Neural cell (in vitro differentiated cells): ENCODE data around the gene ZNF736. TPM values are rescaled to one million over a fixed set of nuclear protein-coding genes. Genes with fewer than 3 reads are reported as not detected.
"Not testable (repeated sequence)": the region's sequence is repeated elsewhere in the genome, so short reads cannot be mapped to it uniquely, and the experiment has no call there.

Experiments used
- H2AFZ ChIP-seq: fragments of 200-600, 300-800 bp; sonication (generic), shearing (Covaris generic); 2 replicates; pipeline ENCODE4 v1.6.0; 2014; ENCODE audit warnings: low read depth, mild to moderate bottlenecking, antibody characterized with exemption, low read length, moderate library complexity
- H3F3A ChIP-seq: fragments of 200-600 bp; shearing (Covaris generic); 2 replicates; pipeline ENCODE4 v1.6.1; 2016; ENCODE audit warnings: mild to moderate bottlenecking, moderate library complexity, mixed read lengths, antibody characterized with exemption, low read length; ENCODE audit not compliant: insufficient read depth, poor library complexity, severe bottlenecking
- H3K27ac ChIP-seq: fragments of 200-600, 300-800 bp; sonication (generic), shearing (Covaris generic); 2 replicates; pipeline ENCODE4 v1.5.1; 2014; ENCODE audit warnings: mild to moderate bottlenecking, low read length, moderate library complexity
- H3K27me3 ChIP-seq: fragments of 300-800, 200-600 bp; sonication (generic), shearing (Covaris generic); 2 replicates; pipeline ENCODE4 v1.6.0; 2014; ENCODE audit warnings: mild to moderate bottlenecking, low read depth, low read length, moderate library complexity; ENCODE audit not compliant: insufficient read depth
- H3K36me3 ChIP-seq: fragments of 300-800, 200-600 bp; sonication (generic), shearing (Covaris generic); 2 replicates; pipeline ENCODE4 v1.5.1; 2014; ENCODE audit warnings: mild to moderate bottlenecking, antibody characterized with exemption, low read length, moderate library complexity; ENCODE audit not compliant: insufficient read depth
- H3K4me2 ChIP-seq: fragments of 300-800, 200-600 bp; sonication (generic), shearing (Covaris generic); 2 replicates; pipeline ENCODE4 v1.6.0; 2014; ENCODE audit warnings: mild to moderate bottlenecking, low read length
- H3K4me3 ChIP-seq: fragments of 300-800, 200-600 bp; sonication (generic), shearing (Covaris generic); 2 replicates; pipeline ENCODE4 v1.5.1; 2014; ENCODE audit warnings: mild to moderate bottlenecking, low read length, moderate library complexity
- H3K79me2 ChIP-seq: fragments of 200-600 bp; shearing (Covaris generic); replicated peaks from 2 replicates; pipeline ENCODE4 v1.6.0; 2014; ENCODE audit warnings: mild to moderate bottlenecking, low read length, moderate library complexity; ENCODE audit not compliant: insufficient read depth
- H3K9ac ChIP-seq: fragments of 300-800, 200-600 bp; sonication (generic), shearing (Covaris generic); 2 replicates; pipeline ENCODE4 v1.6.1; 2016; ENCODE audit warnings: mild to moderate bottlenecking, low read length, mixed read lengths
- H3K9me2 ChIP-seq: fragments of 200-600 bp; shearing (Covaris generic); 2 replicates; pipeline ENCODE4 v1.6.1; 2016; ENCODE audit warnings: mild to moderate bottlenecking, low read length, mixed read lengths; ENCODE audit not compliant: insufficient read depth
- H3K9me3 ChIP-seq: fragments of 200-600, 300-800 bp; sonication (generic), shearing (Covaris generic); 2 replicates; pipeline ENCODE4 v1.6.1; 2016; ENCODE audit warnings: mild to moderate bottlenecking, mixed run types, low read length, moderate library complexity, mixed read lengths
- H4K20me1 ChIP-seq: fragments of 200-600 bp; shearing (Covaris generic); 2 replicates; pipeline ENCODE4 v1.6.1; 2016; ENCODE audit warnings: mild to moderate bottlenecking, mixed run types; ENCODE audit not compliant: insufficient read depth
- EP300 ChIP-seq: fragments of 450-650 bp; conservative IDR thresholded peaks from 2 replicates; pipeline ENCODE4 v1.6.1; 2014; ENCODE audit warnings: antibody characterized with exemption, mild to moderate bottlenecking, moderate library complexity; ENCODE audit not compliant: poor library complexity, severe bottlenecking
- EZH2 ChIP-seq: fragments of 200-600, 300-800 bp; shearing (Covaris generic), sonication (generic); IDR thresholded peaks from 2 replicates; pipeline ENCODE4 v1.6.1; 2014; ENCODE audit warnings: antibody characterized with exemption, low read length, borderline replicate concordance, mild to moderate bottlenecking; ENCODE audit not compliant: insufficient read depth, poor library complexity, severe bottlenecking
- MXI1 ChIP-seq: fragments of 450-650 bp; conservative IDR thresholded peaks from 2 replicates; pipeline ENCODE4 v1.6.1; 2014; ENCODE audit warnings: antibody characterized with exemption, mild to moderate bottlenecking; ENCODE audit not compliant: poor library complexity, severe bottlenecking
- POLR2AphosphoS5 ChIP-seq: IDR thresholded peaks from 2 replicates; pipeline ENCODE4 v1.6.1; 2012
- RAD21 ChIP-seq: fragments of 450-650 bp; conservative IDR thresholded peaks from 2 replicates; pipeline ENCODE4 v1.6.1; 2014; ENCODE audit warnings: antibody characterized with exemption, mild to moderate bottlenecking, moderate library complexity
- SMC3 ChIP-seq: fragments of 450-650 bp; conservative IDR thresholded peaks from 2 replicates; pipeline ENCODE4 v1.6.1; 2014; ENCODE audit warnings: antibody characterized with exemption, mild to moderate bottlenecking, moderate library complexity; ENCODE audit not compliant: poor library complexity
- TAF1 ChIP-seq: IDR thresholded peaks from 2 replicates; pipeline ENCODE4 v1.6.1; 2012; ENCODE audit warnings: low read depth
- polyA plus RNA-seq: library from polyadenylated mRNA; depleted of rRNA; stranded (reverse); fragments of >200 nt; gene quantifications from 2 replicates; pipeline ENCODE4 v1.2.3, GENCODE V29; 2014
- TF ChIP-seq, protein P1 (sequence below): IDR thresholded peaks from 2 replicates; pipeline ENCODE4 v1.6.1; 2012; ENCODE audit warnings: borderline replicate concordance
- TF ChIP-seq, protein P2 (sequence below): fragments of 450-650 bp; IDR thresholded peaks from 2 replicates; pipeline ENCODE4 v1.5.1; 2014; ENCODE audit warnings: antibody characterized with exemption, mild to moderate bottlenecking, moderate library complexity; ENCODE audit not compliant: poor library complexity, severe bottlenecking

ZNF736 gene
- polyA plus RNA-seq, 1 donor from 2014 or later = 1.7 TPM

DNA sequence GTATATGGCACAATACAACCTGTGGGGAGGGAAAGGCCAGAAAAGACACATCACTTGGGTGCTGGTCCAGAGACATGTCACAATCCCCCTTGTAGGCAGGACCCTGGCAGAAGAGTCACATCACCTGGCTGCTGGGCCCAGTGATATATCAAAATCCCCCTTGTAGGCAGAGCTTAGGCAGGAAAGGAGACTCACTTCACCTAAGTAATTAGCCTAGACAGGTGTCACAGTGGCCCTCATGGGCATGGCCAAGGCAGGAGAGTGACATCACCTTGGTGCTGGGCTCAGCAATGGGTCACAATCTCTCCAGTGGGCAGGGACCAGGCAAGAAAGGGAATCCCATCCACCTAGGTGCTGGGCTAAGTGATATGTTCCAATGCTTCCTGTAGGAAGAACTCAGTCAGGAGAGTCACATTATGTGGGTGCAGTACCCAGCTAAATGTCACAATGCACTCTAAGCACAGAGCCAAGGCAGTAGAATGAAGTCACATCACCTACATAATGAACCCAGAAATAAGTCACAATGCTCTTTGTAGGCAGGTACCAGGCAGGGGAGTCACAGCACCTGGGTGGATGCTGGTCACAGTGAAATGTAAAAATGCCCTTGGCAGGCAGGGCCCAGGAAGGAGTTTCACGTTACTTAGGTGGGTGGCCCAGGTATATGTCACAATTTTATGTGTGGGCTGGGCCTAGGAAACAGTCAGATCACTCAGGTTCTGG lies 18.9 kb upstream of the ZNF736 start:
- no peak for TF ChIP-seq POLR2AphosphoS5
- TF ChIP-seq, protein P1, sequence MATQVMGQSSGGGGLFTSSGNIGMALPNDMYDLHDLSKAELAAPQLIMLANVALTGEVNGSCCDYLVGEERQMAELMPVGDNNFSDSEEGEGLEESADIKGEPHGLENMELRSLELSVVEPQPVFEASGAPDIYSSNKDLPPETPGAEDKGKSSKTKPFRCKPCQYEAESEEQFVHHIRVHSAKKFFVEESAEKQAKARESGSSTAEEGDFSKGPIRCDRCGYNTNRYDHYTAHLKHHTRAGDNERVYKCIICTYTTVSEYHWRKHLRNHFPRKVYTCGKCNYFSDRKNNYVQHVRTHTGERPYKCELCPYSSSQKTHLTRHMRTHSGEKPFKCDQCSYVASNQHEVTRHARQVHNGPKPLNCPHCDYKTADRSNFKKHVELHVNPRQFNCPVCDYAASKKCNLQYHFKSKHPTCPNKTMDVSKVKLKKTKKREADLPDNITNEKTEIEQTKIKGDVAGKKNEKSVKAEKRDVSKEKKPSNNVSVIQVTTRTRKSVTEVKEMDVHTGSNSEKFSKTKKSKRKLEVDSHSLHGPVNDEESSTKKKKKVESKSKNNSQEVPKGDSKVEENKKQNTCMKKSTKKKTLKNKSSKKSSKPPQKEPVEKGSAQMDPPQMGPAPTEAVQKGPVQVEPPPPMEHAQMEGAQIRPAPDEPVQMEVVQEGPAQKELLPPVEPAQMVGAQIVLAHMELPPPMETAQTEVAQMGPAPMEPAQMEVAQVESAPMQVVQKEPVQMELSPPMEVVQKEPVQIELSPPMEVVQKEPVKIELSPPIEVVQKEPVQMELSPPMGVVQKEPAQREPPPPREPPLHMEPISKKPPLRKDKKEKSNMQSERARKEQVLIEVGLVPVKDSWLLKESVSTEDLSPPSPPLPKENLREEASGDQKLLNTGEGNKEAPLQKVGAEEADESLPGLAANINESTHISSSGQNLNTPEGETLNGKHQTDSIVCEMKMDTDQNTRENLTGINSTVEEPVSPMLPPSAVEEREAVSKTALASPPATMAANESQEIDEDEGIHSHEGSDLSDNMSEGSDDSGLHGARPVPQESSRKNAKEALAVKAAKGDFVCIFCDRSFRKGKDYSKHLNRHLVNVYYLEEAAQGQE = no peak
- no peak for TF ChIP-seq TAF1
- no peak for TF ChIP-seq SMC3
- TF ChIP-seq, protein P2, sequence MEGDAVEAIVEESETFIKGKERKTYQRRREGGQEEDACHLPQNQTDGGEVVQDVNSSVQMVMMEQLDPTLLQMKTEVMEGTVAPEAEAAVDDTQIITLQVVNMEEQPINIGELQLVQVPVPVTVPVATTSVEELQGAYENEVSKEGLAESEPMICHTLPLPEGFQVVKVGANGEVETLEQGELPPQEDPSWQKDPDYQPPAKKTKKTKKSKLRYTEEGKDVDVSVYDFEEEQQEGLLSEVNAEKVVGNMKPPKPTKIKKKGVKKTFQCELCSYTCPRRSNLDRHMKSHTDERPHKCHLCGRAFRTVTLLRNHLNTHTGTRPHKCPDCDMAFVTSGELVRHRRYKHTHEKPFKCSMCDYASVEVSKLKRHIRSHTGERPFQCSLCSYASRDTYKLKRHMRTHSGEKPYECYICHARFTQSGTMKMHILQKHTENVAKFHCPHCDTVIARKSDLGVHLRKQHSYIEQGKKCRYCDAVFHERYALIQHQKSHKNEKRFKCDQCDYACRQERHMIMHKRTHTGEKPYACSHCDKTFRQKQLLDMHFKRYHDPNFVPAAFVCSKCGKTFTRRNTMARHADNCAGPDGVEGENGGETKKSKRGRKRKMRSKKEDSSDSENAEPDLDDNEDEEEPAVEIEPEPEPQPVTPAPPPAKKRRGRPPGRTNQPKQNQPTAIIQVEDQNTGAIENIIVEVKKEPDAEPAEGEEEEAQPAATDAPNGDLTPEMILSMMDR = no peak
- TF ChIP-seq RAD21 = no peak
- no peak for TF ChIP-seq EZH2
- no peak for TF ChIP-seq EP300
- TF ChIP-seq MXI1 = no peak
- no peaks in the 10 kb centered on the region for H4K20me1 ChIP-seq
- no peak overlapping the region for H3K4me2 ChIP-seq
- no peaks in the 10 kb centered on the region for H3K79me2 ChIP-seq
- peaks cover 8% of the 10 kb centered on the region for H3K9me3 ChIP-seq
- H3K36me3 ChIP-seq = no peaks in the 10 kb centered on the region
- no peak overlapping the region for H3K9ac ChIP-seq
- no peak overlapping the region for H2AFZ ChIP-seq
- H3K9me2 ChIP-seq = no peaks in the 10 kb centered on the region
- H3K27ac ChIP-seq = no peak overlapping the region
- no peaks in the 10 kb centered on the region for H3F3A ChIP-seq
- no peaks in the 10 kb centered on the region for H3K27me3 ChIP-seq
- H3K4me3 ChIP-seq = no peak overlapping the region

DNA sequence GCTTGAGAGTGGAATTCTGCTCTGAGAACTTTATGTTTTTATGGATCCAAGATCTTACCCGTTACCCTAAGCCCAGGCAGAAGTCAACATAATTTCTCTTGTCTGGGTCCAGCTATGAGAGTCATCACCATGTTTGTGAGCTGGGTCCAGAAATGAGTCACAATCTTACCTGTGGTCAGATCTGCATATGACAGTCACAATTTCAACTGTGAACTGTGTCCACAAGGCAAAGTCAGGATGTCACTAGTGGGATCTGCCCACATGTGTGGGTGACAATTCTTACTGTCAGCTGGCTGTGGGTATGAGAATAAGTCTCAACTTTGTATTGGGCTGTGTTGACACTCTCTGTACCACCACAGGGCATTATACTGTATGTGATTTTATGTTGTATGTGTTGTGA lies 16.3 kb upstream of the ZNF736 start:
- H3K79me2 ChIP-seq, H3K9me3 ChIP-seq, H3K27ac ChIP-seq, H3F3A ChIP-seq, H2AFZ ChIP-seq, H3K4me2 ChIP-seq, H3K36me3 ChIP-seq, H3K27me3 ChIP-seq, H3K9ac ChIP-seq, H3K4me3 ChIP-seq, H3K9me2 ChIP-seq, H4K20me1 ChIP-seq: not testable (repeated sequence)
